Ishikawa (cell line): ENCODE results near the gene RNF151.

Experiments
- CEBPB ChIP-seq: IDR thresholded peaks from 2 replicates; pipeline ENCODE4 v1.6.1; 2012
- EP300 ChIP-seq: IDR thresholded peaks from 2 replicates; pipeline ENCODE4 v1.6.1; 2012; ENCODE audit warnings: borderline replicate concordance
- MAX ChIP-seq: IDR thresholded peaks from 2 replicates; pipeline ENCODE4 v1.6.1; 2012
- REST ChIP-seq: IDR thresholded peaks from 2 replicates; pipeline ENCODE4 v1.6.1; 2012; ENCODE audit warnings: low read depth, mild to moderate bottlenecking

- no peak for TF ChIP-seq CEBPB
- TF ChIP-seq MAX = no peak
- TF ChIP-seq REST = no peak
- no peak for TF ChIP-seq EP300
These were observed 41.4 kb downstream of the RNF151 start for GRCh38 chr16:2008009-2008526.
